HS-5 (cell line): ENCODE results near the gene RAB36.
A peak's percentile ranks its signal among the peaks of the same experiment; 100 is the strongest.

ENCODE experiments used
- DNase-seq: peaks from one replicate; pipeline ENCODE4 v3.0.0-alpha.2; 2012; ENCODE audit warnings: low read depth

Gene RAB36

GRCh38 chr22:23158516-23159290 is 13.4 kb downstream of the RAB36 start:
- no peak for DNase-seq

- DNase-seq = no peak
These were observed 14.0 kb downstream of the RAB36 start for GRCh38 chr22:23159291-23159630.

DNA sequence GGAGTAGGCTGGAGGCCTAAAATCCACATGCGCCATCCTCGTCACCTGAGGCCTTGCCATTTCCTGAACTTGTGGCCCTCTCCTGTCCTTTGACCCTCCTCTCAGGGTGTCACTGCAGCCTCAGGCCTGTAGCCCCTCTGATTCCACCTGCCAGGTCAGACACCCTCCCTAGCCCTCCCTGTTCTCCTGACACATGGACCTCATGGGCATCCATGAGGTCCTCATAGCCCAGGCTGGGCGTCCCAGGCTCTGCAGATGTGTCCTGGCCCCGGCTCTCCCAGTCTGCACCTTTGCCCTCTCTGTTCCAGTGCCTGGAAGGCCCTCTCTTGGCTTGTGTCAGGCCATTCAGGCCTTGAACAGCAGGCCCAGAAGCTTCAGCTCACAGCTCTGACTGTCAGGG is 15.8 kb downstream of the RAB36 start:
- no peak for DNase-seq

- no peak for DNase-seq
These were observed 16.3 kb downstream of the RAB36 start for GRCh38 chr22:23161574-23161973.

DNA sequence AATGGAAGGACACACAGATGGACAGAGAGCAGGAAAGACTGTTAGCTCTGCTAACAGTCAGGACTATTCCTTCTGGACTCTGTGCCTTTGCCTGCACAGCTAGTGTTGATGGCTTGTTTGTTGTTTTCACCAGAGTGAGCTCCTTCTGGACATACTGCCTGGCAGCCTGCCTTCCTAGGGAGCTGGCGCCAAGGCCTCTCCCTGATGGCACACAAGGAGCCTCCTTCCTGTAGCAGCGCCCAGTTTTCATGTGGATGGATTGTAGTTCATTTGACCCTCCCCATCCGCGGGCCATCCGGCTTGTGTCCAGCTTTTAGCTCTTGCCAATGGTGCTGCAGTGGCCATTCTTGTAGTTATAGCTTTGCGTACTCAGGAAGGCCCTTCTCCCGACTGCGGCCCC is 18.4 kb downstream of the RAB36 start:
- DNase-seq = no peak

DNA sequence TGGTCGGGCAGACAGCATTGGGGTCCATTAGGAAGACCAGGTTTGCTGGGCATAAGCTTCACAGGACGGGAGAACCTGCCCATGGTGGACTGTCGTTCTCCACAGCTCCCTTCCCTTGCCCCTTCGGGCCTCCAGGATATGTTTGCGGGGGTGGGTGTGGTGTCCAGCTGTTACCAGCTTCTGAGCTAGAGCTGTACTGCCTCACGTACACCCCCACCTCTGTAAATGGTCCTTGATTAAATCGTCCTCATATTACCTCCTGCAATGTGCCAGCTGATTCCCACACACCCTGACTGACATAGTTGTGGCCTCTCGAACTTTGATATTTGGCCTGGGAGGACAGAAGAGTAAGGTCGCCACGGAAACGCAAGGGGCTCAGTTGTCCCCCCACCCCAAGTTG is 18.8 kb downstream of the RAB36 start:
- DNase-seq = no peak

DNA sequence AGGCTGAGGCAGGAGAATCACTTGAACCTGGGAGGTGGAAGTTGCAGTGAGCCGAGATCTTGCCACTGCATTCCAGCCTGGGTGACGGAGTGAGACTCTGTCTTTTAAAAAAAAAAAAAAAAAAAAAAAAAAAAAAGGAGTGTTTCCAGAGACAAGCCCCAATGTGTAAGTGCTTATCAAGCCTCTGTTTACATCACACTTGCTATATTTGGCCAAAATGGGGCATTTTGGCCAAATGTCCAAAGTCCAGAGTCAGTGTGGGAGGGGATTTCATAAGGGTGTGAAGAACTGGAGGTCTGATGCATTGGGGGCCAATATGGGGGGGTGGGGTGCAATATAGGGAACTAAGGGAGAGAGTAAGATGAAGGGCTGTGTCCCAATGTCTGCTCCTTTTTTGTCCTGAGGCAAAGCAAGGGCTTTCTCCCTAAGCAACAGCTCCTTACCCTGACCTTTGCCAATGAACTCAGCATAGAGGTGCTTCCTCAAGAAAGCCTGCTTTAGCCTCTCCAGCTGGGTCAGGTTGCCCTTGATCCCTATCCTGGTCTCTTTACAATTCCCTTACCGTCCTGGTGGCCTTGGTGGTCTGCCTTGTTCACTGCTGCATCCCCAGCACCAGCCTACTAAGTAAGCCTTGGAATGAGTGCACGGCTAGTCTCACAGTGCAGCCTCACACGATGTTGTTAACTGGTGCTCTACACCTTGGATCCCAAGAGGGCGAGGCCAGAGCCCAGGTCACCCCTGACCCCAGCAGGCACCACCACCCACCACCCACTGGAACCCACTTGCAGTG is 21.0 kb downstream of the RAB36 start:
- no peak for DNase-seq

GRCh38 chr22:23166841-23167616 is 21.8 kb downstream of the RAB36 start:
- DNase-seq = no peak

DNA sequence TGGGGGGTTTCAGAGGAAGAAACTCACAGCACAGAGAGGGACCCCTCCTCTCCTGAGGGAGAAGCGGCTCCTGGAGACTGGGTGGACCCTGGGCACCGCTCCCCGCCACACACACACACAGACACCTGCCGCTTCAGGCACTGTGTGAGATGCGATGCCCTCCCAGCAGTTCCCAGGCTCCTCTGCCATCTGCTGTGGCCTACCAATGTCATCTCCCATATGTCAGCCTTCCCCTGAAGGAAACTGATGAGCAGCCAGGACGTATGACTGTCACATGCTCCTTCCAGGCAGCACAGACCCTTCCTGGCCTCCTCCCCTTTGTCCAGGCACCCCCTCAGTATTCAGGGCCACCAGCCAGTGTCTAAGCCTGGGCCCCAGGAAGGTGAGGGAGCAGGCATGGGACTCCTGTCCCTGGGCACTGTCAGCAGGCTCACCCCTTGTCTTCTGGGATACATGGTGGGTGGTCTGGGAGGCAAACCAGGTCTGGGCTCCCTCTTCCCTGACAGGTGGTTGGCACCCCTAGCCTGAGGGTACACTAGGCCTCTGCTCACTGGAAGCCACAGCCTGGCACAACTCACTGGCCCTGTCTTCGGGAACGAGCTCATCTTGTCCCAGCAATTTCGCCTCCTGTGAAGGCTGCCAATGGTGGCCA is 23.2 kb downstream of the RAB36 start:
- no peak for DNase-seq

- DNase-seq = no peak
These were observed 23.7 kb downstream of the RAB36 start for GRCh38 chr22:23169043-23169406.

DNA sequence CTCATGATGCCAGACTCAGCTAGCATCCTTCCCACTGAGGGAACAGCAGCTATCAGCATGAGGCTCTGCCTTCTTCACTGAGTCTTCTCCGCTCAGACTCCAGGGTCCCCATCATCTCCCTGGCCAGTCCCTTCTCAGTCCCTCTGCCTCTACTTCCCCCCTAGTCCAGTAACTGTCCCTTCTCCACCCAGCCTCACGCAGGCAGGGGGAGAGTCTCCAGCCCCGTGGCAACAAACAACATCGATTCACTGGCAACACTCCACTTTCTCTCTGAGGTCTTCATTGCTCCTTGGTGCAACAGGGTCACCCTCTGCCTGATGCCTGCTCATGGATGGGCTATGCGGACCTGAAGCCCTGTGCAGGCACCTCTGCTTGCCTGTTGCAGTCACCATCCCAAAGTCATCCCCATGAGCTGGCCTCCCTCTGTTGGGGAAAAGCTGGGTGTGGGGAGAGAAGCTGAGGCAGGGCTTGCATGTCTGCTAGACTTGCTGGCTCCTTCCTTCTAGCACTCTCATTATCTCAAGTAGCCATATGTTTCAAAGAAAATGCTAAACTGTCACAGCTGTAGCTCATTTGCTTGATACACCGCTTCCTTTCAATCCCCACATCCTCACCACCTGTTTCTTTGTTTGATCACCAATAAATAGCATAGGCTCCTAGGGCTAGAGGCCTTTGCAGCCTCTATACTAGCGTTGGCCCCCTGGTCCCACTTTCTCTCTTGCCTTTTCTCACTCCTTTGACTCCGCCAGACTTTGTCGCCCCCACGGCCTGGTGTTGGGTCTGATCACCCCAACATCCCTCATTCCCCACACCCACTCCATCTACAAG is 30.8 kb downstream of the RAB36 start:
- DNase-seq = no peak

GRCh38 chr22:23176645-23177027 is 31.4 kb downstream of the RAB36 start:
- DNase-seq = no peak

GRCh38 chr22:23177197-23177596 is 31.9 kb downstream of the RAB36 start:
- DNase-seq = no peak

DNA sequence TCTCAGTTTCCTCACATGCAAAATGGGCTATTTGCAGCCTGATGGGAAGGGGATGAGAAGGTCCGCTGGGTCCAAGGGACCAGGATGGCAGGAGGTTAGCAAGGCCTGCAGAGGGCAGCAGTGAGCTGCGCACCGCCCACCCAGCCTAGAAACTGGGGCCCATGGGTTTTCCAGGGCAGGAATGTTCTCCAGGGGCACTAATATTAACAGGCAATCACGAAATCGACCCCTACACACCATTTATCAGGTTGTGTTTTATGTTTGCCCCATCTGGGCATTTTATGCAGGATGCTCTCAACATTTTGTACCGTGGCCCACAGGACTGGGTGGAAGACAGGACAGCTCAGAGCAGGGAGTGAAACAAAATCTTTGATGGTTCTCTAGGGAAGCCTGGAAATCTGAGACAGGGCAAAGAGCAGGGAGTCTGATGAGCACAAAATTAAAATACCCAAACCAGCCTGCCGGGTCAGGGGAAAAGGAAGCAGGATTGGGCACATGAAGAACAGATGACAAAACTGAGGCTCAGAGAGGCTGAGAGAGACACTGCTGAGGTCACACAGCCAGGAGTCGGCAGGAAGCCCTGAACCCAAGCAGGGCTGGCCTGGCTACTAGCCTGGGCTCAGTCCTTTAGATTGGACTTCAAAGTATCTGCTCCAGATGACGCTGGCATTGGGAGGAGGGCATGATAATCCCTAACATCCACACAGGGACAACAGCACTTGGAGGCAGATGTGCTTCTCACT is 33.4 kb downstream of the RAB36 start:
- peak; percentile 18 for DNase-seq

DNA sequence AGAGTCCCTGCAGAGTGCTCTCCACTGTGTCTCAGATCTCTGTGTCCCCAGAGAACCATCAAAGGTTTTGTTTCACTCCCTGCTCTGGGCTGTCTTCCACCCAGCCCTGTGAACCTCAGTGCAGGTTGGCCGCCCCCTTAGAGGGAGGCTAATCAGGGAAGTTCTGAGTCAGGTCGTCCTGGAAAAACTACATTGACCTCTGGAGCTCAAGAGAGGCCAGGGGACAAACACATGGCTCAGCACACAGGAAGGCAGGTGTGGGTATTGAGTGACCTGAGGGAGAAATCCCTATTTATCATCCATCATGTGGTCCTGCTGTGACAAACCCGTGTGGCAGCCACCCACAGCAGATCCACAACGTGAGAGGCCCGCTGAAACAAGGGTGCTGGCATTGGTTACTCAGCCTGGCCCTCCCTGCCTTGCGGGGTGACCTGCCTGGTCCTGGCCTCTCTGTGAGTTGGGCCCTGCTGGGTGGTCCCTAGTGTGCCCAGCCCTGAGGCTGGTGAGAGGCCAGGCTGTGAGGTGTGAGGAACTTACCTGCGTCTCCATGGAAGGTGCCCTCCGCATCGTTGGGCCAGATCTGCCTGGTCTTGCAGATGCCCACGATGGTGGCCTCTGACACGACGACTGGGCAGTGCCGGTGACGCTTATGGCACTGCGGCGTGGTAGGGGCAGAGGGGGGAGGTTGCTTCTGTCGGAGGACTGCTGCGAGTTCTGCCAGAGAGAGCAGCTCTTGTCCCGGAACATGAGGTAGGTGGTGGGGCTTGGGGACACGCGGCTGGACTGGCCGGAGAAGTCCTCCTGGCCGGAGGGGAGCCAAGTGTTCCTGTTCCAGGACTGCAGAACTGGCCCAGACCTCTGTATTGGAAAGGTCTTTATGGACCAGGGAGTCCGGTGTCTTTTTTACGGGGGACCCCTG is 34.4 kb downstream of the RAB36 start:
- peak; percentile 10 for DNase-seq

- DNase-seq = no peak
These were observed 35.1 kb downstream of the RAB36 start, which contains the start of gene BCR for GRCh38 chr22:23180301-23180892. BCR (plus strand) TSS chr22:23180509; CDS start chr22:23180961, 452 bp downstream.

DNA sequence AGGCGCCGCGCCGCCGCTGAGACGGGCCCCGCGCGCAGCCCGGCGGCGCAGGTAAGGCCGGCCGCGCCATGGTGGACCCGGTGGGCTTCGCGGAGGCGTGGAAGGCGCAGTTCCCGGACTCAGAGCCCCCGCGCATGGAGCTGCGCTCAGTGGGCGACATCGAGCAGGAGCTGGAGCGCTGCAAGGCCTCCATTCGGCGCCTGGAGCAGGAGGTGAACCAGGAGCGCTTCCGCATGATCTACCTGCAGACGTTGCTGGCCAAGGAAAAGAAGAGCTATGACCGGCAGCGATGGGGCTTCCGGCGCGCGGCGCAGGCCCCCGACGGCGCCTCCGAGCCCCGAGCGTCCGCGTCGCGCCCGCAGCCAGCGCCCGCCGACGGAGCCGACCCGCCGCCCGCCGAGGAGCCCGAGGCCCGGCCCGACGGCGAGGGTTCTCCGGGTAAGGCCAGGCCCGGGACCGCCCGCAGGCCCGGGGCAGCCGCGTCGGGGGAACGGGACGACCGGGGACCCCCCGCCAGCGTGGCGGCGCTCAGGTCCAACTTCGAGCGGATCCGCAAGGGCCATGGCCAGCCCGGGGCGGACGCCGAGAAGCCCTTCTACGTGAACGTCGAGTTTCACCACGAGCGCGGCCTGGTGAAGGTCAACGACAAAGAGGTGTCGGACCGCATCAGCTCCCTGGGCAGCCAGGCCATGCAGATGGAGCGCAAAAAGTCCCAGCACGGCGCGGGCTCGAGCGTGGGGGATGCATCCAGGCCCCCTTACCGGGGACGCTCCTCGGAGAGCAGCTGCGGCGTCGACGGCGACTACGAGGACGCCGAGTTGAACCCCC is 35.8 kb downstream of the RAB36 start:
- no peak for DNase-seq

GRCh38 chr22:23181721-23182308 is 36.5 kb downstream of the RAB36 start:
- no peak for DNase-seq
